GM06990 (cell line): ENCODE results near the gene MARCHF7.

ENCODE experiments used
- DNase-seq: peaks from one replicate; pipeline ENCODE4 v3.0.0-alpha.2; 2011; ENCODE audit not compliant: insufficient read length; ENCODE audit errors: extremely low read depth
- H3K27me3 ChIP-seq: replicated peaks from 2 replicates; pipeline ENCODE4 v1.6.0; 2011; ENCODE audit warnings: low read length; ENCODE audit not compliant: control insufficient read depth, insufficient read depth
- H3K36me3 ChIP-seq: 2 replicates; pipeline ENCODE4 v1.5.1; 2011; ENCODE audit warnings: low read length; ENCODE audit not compliant: control insufficient read depth, insufficient read depth
- H3K4me3 ChIP-seq: replicated peaks from 2 replicates; pipeline ENCODE4 v1.5.1; 2011; ENCODE audit warnings: low read depth, mild to moderate bottlenecking, control low read depth, low read length
- CTCF ChIP-seq: IDR thresholded peaks from 2 replicates; pipeline ENCODE4 v1.5.1; 2011; ENCODE audit warnings: low read length, control low read depth, mild to moderate bottlenecking, inconsistent platforms; ENCODE audit not compliant: insufficient read depth, poor library complexity, severe bottlenecking

MARCHF7 gene

DNA sequence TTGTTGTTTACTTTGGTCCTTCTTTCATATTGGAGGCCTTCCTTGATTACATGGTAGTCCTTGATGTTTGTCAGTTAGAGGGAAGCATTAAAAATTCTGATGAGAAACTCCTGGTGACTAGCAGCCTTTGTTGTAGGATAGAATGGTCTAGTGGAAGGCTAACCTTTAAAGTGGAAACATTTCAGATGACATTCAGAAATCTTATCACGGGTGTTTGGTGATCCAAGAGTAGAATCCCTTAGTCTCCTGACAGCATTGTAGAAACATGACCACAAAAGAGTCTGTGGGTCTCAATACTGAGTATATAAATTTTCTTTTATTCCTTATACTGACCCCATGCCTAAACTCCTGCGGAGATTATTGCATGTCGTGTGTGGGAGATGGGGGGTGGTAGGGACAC lies 13.4 kb downstream of the MARCHF7 start:
- Histone ChIP-seq H3K27me3 (no peaks in the 10 kb centered on the region), H3K36me3 (peaks cover under 1% of the 10 kb centered on the region), H3K4me3 (no peak overlapping the region)
- no peak for TF ChIP-seq CTCF
- DNase-seq: no peak

GRCh38 chr2:159728629-159729028 lies 16.3 kb downstream of the MARCHF7 start:
- no peak for TF ChIP-seq CTCF
- H3K36me3 ChIP-seq: peaks cover 8% of the 10 kb centered on the region
- H3K27me3 ChIP-seq: no peaks in the 10 kb centered on the region
- H3K4me3 ChIP-seq: no peak overlapping the region
- DNase-seq: no peak

GRCh38 chr2:159735648-159736047 lies 23.3 kb downstream of the MARCHF7 start:
- H3K36me3 ChIP-seq: peaks cover 27% of the 10 kb centered on the region
- no peak for TF ChIP-seq CTCF
- no peak overlapping the region for H3K4me3 ChIP-seq
- no peak for DNase-seq
- no peaks in the 10 kb centered on the region for H3K27me3 ChIP-seq

DNA sequence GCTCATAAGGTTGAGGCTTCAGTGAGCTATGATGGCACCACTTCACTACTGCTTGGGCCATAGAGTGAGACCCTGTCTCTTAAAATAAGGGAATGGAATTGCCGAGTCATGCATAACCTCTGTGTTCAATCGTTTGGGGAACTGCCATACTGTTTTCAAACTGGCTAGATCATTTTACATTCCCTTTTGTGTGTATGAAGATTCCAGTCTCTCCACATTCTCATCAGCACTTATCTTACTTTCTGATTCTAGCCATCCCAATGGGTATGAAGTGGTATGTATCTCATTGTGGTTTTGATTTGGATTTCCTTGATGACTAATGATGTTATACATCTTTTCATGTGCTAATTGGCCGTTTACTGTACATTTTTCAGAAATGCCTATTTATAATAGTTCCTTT lies 23.7 kb downstream of the MARCHF7 start:
- Histone ChIP-seq H3K36me3 (peaks cover 23% of the 10 kb centered on the region), H3K4me3 (no peak overlapping the region), H3K27me3 (no peaks in the 10 kb centered on the region)
- DNase-seq: no peak
- TF ChIP-seq CTCF: no peak

GRCh38 chr2:159737292-159737916 lies 25.1 kb downstream of the MARCHF7 start:
- DNase-seq: no peak
- peaks cover 22% of the 10 kb centered on the region for H3K36me3 ChIP-seq
- no peak for TF ChIP-seq CTCF

DNA sequence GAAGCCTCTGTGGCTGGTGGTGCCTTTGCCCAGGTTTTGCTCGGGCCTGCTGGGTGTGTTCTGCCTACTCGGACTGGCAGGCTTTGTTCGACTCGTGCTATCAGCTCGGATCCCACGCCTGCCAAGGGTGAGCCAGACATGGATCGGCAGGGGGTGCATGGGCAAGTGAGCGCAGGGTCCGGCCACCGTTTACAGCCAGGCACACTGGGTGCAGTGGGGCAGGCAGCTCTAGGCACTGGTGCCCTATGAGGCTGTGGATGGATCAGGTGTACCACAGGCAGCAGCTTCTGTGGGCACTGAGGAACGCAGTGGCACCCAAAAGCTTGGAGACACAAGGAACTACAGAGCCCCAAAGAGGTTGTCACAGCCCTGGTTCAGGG lies 25.6 kb downstream of the MARCHF7 start:
- peaks cover 21% of the 10 kb centered on the region for H3K36me3 ChIP-seq
- TF ChIP-seq CTCF: no peak
- H3K27me3 ChIP-seq: no peaks in the 10 kb centered on the region
- no peak for DNase-seq
- no peak overlapping the region for H3K4me3 ChIP-seq

More at GRCh38 chr2:159737292-159737916, 25.1 kb downstream of the MARCHF7 start:
- H3K4me3 ChIP-seq: no peak overlapping the region
- no peaks in the 10 kb centered on the region for H3K27me3 ChIP-seq
